HUES48 (cell line): ENCODE data around the gene TM6SF1.
"Not testable (repeated sequence)": the region's sequence is repeated elsewhere in the genome, so short reads cannot be mapped to it uniquely, and the experiment has no call there.

Experiments used
- H3K27ac ChIP-seq: one replicate; pipeline ENCODE4 v1.7.0; 2013; ENCODE audit warnings: low read depth, low read length, inconsistent platforms
- H3K27me3 ChIP-seq: 2 replicates; pipeline ENCODE4 v1.6.1; 2013; ENCODE audit warnings: mild to moderate bottlenecking, low read length; ENCODE audit not compliant: control insufficient read depth, insufficient read depth
- H3K36me3 ChIP-seq: 2 replicates; pipeline ENCODE4 v1.6.1; 2013; ENCODE audit warnings: low read length; ENCODE audit not compliant: control insufficient read depth, insufficient read depth
- H3K4me1 ChIP-seq: 2 replicates; pipeline ENCODE4 v1.6.1; 2013; ENCODE audit warnings: mild to moderate bottlenecking, low read length; ENCODE audit not compliant: control insufficient read depth, insufficient read depth
- H3K4me3 ChIP-seq: 2 replicates; pipeline ENCODE4 v1.5.1; 2013; ENCODE audit warnings: mild to moderate bottlenecking, low read depth, low read length
- H3K9ac ChIP-seq: 2 replicates; pipeline ENCODE4 v1.6.1; 2013; ENCODE audit warnings: mild to moderate bottlenecking, low read depth, low read length, moderate library complexity
- H3K9me3 ChIP-seq: 2 replicates; pipeline ENCODE4 v1.6.1; 2013; ENCODE audit warnings: low read length; ENCODE audit not compliant: control insufficient read depth, insufficient read depth

TM6SF1 gene

GRCh38 chr15:83088876-83089275 is 18.6 kb upstream of the TM6SF1 start:
- H3K9ac ChIP-seq = no peak overlapping the region
- no peaks in the 10 kb centered on the region for H3K36me3 ChIP-seq
- no peaks in the 10 kb centered on the region for H3K27me3 ChIP-seq
- H3K27ac ChIP-seq = no peak overlapping the region
- no peaks in the 10 kb centered on the region for H3K9me3 ChIP-seq
- no peak overlapping the region for H3K4me3 ChIP-seq
- no peaks in the 10 kb centered on the region for H3K4me1 ChIP-seq

- Histone ChIP-seq H3K27ac (no peak overlapping the region), H3K27me3 (no peaks in the 10 kb centered on the region), H3K9me3 (no peaks in the 10 kb centered on the region), H3K4me3 (no peak overlapping the region), H3K36me3 (no peaks in the 10 kb centered on the region), H3K4me1 (no peaks in the 10 kb centered on the region), H3K9ac (no peak overlapping the region)
Measured at GRCh38 chr15:83090465-83090864, 17.0 kb upstream of the TM6SF1 start.

GRCh38 chr15:83091965-83092308 is 15.5 kb upstream of the TM6SF1 start:
- not testable (repeated sequence) for H3K27me3 ChIP-seq, H3K4me3 ChIP-seq, H3K9ac ChIP-seq, H3K9me3 ChIP-seq, H3K4me1 ChIP-seq, H3K27ac ChIP-seq, H3K36me3 ChIP-seq

GRCh38 chr15:83092309-83092976 is 15.0 kb upstream of the TM6SF1 start:
- no peaks in the 10 kb centered on the region for H3K36me3 ChIP-seq
- H3K9ac ChIP-seq = no peak overlapping the region
- H3K9me3 ChIP-seq = no peaks in the 10 kb centered on the region
- H3K4me3 ChIP-seq = no peak overlapping the region
- H3K4me1 ChIP-seq = no peaks in the 10 kb centered on the region
- H3K27me3 ChIP-seq = no peaks in the 10 kb centered on the region
- no peak overlapping the region for H3K27ac ChIP-seq

- Histone ChIP-seq H3K36me3 (no peaks in the 10 kb centered on the region), H3K4me3 (no peak overlapping the region), H3K9ac (no peak overlapping the region), H3K9me3 (no peaks in the 10 kb centered on the region), H3K27ac (no peak overlapping the region), H3K27me3 (no peaks in the 10 kb centered on the region), H3K4me1 (no peaks in the 10 kb centered on the region)
Measured at GRCh38 chr15:83094583-83094982, 12.9 kb upstream of the TM6SF1 start.

GRCh38 chr15:83098079-83098478 is 9.4 kb upstream of the TM6SF1 start:
- H3K27me3 ChIP-seq = no peaks in the 10 kb centered on the region
- no peaks in the 10 kb centered on the region for H3K9me3 ChIP-seq
- no peaks in the 10 kb centered on the region for H3K36me3 ChIP-seq
- no peak overlapping the region for H3K4me3 ChIP-seq
- H3K27ac ChIP-seq = no peak overlapping the region
- no peaks in the 10 kb centered on the region for H3K4me1 ChIP-seq
- no peak overlapping the region for H3K9ac ChIP-seq

- Histone ChIP-seq H3K9me3 (no peaks in the 10 kb centered on the region), H3K4me1 (no peaks in the 10 kb centered on the region), H3K9ac (no peak overlapping the region), H3K36me3 (no peaks in the 10 kb centered on the region), H3K27ac (no peak overlapping the region), H3K4me3 (no peak overlapping the region), H3K27me3 (no peaks in the 10 kb centered on the region)
Measured at GRCh38 chr15:83099290-83099689, 8.2 kb upstream of the TM6SF1 start.

GRCh38 chr15:83100097-83100646 is 7.3 kb upstream of the TM6SF1 start:
- no peaks in the 10 kb centered on the region for H3K27me3 ChIP-seq
- no peak overlapping the region for H3K9ac ChIP-seq
- H3K4me1 ChIP-seq = no peaks in the 10 kb centered on the region
- H3K9me3 ChIP-seq = no peaks in the 10 kb centered on the region
- H3K4me3 ChIP-seq = no peak overlapping the region
- no peaks in the 10 kb centered on the region for H3K36me3 ChIP-seq
- no peak overlapping the region for H3K27ac ChIP-seq

GRCh38 chr15:83102346-83102745 is 5.1 kb upstream of the TM6SF1 start:
- Histone ChIP-seq H3K4me3 (no peak overlapping the region), H3K27me3 (peaks cover 18% of the 10 kb centered on the region), H3K9ac (no peak overlapping the region), H3K9me3 (no peaks in the 10 kb centered on the region), H3K36me3 (no peaks in the 10 kb centered on the region), H3K27ac (no peak overlapping the region), H3K4me1 (no peaks in the 10 kb centered on the region)

GRCh38 chr15:83104141-83104540 is 3.3 kb upstream of the TM6SF1 start:
- no peaks in the 10 kb centered on the region for H3K4me1 ChIP-seq
- no peak overlapping the region for H3K9ac ChIP-seq
- no peak overlapping the region for H3K27ac ChIP-seq
- H3K27me3 ChIP-seq = peaks cover 36% of the 10 kb centered on the region
- H3K36me3 ChIP-seq = no peaks in the 10 kb centered on the region
- no peaks in the 10 kb centered on the region for H3K9me3 ChIP-seq
- no peak overlapping the region for H3K4me3 ChIP-seq

GRCh38 chr15:83105440-83105839 is 2.0 kb upstream of the TM6SF1 start:
- H3K27ac ChIP-seq = no peak overlapping the region
- no peaks in the 10 kb centered on the region for H3K4me1 ChIP-seq
- H3K9me3 ChIP-seq = no peaks in the 10 kb centered on the region
- peaks cover 38% of the 10 kb centered on the region for H3K27me3 ChIP-seq
- H3K4me3 ChIP-seq = no peak overlapping the region
- H3K9ac ChIP-seq = no peak overlapping the region
- H3K36me3 ChIP-seq = no peaks in the 10 kb centered on the region
